K562 (cell line): ENCODE data around the gene SPTBN4. TPM values are rescaled to one million over a fixed set of nuclear protein-coding genes. Genes with fewer than 3 reads are reported as not detected.
A peak's percentile ranks its signal among the peaks of the same experiment; 100 is the strongest.

Source experiments
- BRD4 ChIP-seq: fragments of 200-600 bp; sonication (generic); IDR thresholded peaks from 2 replicates; pipeline ENCODE4 v1.6.1; 2017; ENCODE audit warnings: inconsistent platforms
- CCNT2 ChIP-seq: IDR thresholded peaks from 2 replicates; pipeline ENCODE4 v1.6.1; 2011; ENCODE audit warnings: borderline replicate concordance, low read depth, mild to moderate bottlenecking, moderate library complexity, mixed read lengths, low read length; ENCODE audit not compliant: insufficient read length; ENCODE audit errors: extremely low read depth
- CTCF ChIP-seq, 3 experiments: IDR thresholded peaks in 2 of 3; conservative IDR thresholded peaks in 1 of 3; 2 replicates each; pipeline ENCODE4 v1.5.1; 2011 to 2012; ENCODE audit warnings: low read length in 3 of 3, mild to moderate bottlenecking in 3 of 3, control low read depth in 2 of 3, improper control_type of control experiment in 1 of 3, inconsistent platforms in 1 of 3, low read depth in 1 of 3, mixed read lengths in 1 of 3, moderate library complexity in 1 of 3; ENCODE audit not compliant: insufficient read depth in 2 of 3
- ELF4 ChIP-seq: fragments of 450-650 bp; formaldehyde crosslinking; IDR thresholded peaks from 2 replicates; pipeline ENCODE4 v1.4.0; 2022; ENCODE audit warnings: missing genetic modification characterization
- GTF2F1 ChIP-seq: IDR thresholded peaks from 2 replicates; pipeline ENCODE4 v1.6.1; 2011; ENCODE audit warnings: low read depth, low read length, improper control_type of control experiment
- MTA1 ChIP-seq: fragments of 450-650 bp; IDR thresholded peaks from 2 replicates; pipeline ENCODE4 v1.6.1; 2017; ENCODE audit warnings: borderline replicate concordance
- MXI1 ChIP-seq: IDR thresholded peaks from 2 replicates; pipeline ENCODE4 v1.6.1; 2011; ENCODE audit warnings: low read depth, mild to moderate bottlenecking, improper control_type of control experiment, low read length
- MYC ChIP-seq, 2 experiments: fragments of 250-450 bp in 1 of 2; sonication (Bioruptor Pico) in 1 of 2; IDR thresholded peaks; 2 replicates each; pipeline versions ENCODE4 v1.5.1 to v1.6.1; 2012 to 2021; ENCODE audit warnings: low read depth in 2 of 2, borderline replicate concordance in 1 of 2, improper control_type of control experiment in 1 of 2, low read length in 1 of 2, mild to moderate bottlenecking in 1 of 2, moderate library complexity in 1 of 2
- POLR2G ChIP-seq: fragments of 200-400 bp; formaldehyde crosslinking; IDR thresholded peaks from 2 replicates; pipeline ENCODE4 v1.6.1; 2017; ENCODE audit warnings: low read depth, mild to moderate bottlenecking, antibody characterized with exemption, low read length, moderate library complexity
- SAP30 ChIP-seq: fragments of 200-600 bp; sonication (generic); IDR thresholded peaks from 2 replicates; pipeline ENCODE4 v1.6.1; 2012; ENCODE audit warnings: borderline replicate concordance, low read depth, mild to moderate bottlenecking, moderate library complexity, low read length, control low read depth, inconsistent platforms; ENCODE audit not compliant: insufficient read depth, poor library complexity, severe bottlenecking
- SRSF3 ChIP-seq: fragments of 200-400 bp; formaldehyde crosslinking; IDR thresholded peaks from 2 replicates; pipeline ENCODE4 v1.6.1; 2016; ENCODE audit warnings: mild to moderate bottlenecking, low read length, moderate library complexity; ENCODE audit not compliant: insufficient read depth
- TCF7 ChIP-seq: sonication (generic); IDR thresholded peaks from 2 replicates; pipeline ENCODE4 v1.6.1; 2016; ENCODE audit warnings: antibody characterized with exemption, borderline replicate concordance
- TFAP4 ChIP-seq: sonication (generic); formaldehyde crosslinking; IDR thresholded peaks from 2 replicates; pipeline ENCODE4 v1.8.0; 2022; ENCODE audit warnings: missing genetic modification reagents, mild to moderate bottlenecking, moderate library complexity, borderline replicate concordance
- TSC22D4 ChIP-seq: fragments of 450-650 bp; IDR thresholded peaks from 2 replicates; pipeline ENCODE4 v1.6.1; 2016; ENCODE audit warnings: missing genetic modification characterization, missing biosample characterization, control low read depth
- ZMIZ1 ChIP-seq, 2 experiments: fragments of 150-350 bp in 1 of 2; IDR thresholded peaks; 2 replicates each; pipeline ENCODE4 v1.6.1; 2012 to 2016; ENCODE audit warnings: low read depth in 2 of 2, low read length in 2 of 2, mild to moderate bottlenecking in 1 of 2, moderate library complexity in 1 of 2
- ZNF184 ChIP-seq: sonication (generic); formaldehyde crosslinking; IDR thresholded peaks from 2 replicates; pipeline ENCODE4 v1.5.0; 2020; ENCODE audit warnings: missing genetic modification reagents
- ZNF431 ChIP-seq: sonication (generic); formaldehyde crosslinking; IDR thresholded peaks from 2 replicates; pipeline ENCODE4 v1.8.0; 2022; ENCODE audit warnings: mild to moderate bottlenecking, missing genetic modification reagents
- ZNF436 ChIP-seq: fragments of 250-450, 450-650 bp; sonication (Bioruptor Pico); formaldehyde crosslinking; IDR thresholded peaks from 2 replicates; pipeline ENCODE4 v1.7.0; 2020; ENCODE audit warnings: mild to moderate bottlenecking
- ZNF639 ChIP-seq, 2 experiments: fragments of 200-800 bp in 1 of 2; sonication (Bioruptor generic) in 1 of 2; sonication (generic) in 1 of 2; formaldehyde crosslinking in 1 of 2; IDR thresholded peaks in 1 of 2; conservative IDR thresholded peaks in 1 of 2; 2 replicates each; pipeline versions ENCODE4 v1.5.0 to v1.6.1; 2016 to 2020; ENCODE audit warnings: missing compliant biosample characterization in 1 of 2, missing genetic modification characterization in 1 of 2, missing genetic modification reagents in 1 of 2
- polyA plus RNA-seq, 8 experiments: library from polyadenylated mRNA; depleted of rRNA in 4 of 8; stranded (reverse) in 5 of 8; unstranded in 3 of 8; fragments of >200 nt; fragmentation: Nextera tagmentation in 2 of 8; fragmentation: Illumina TruSeq in 1 of 8; extraction: Ambion mirVana in 2 of 8; extraction: Trizol in 1 of 8; gene quantifications; 2 replicates each; pipeline versions ENCODE4 v1.2.1 to v1.2.3, GENCODE V29; 2011 to 2014; ENCODE audit warnings: inconsistent platforms in 1 of 8, missing spikeins in 1 of 8
- total RNA-seq, 7 experiments: library from RNA; depleted of rRNA in 6 of 7; stranded (reverse); fragments of >200 nt in 6 of 7; fragmentation: Illumina TruSeq in 2 of 7; extraction: Trizol in 2 of 7; gene quantifications; 2 replicates each; pipeline versions ENCODE4 v1.2.1 to v1.2.3, GENCODE V29; 2011 to 2021; ENCODE audit warnings: low replicate concordance in 1 of 7

Gene SPTBN4
- total and polyA plus RNA-seq, 9 of the 15 experiments (the other 6 are each of a cell fraction or from before 2014, with no cell fraction given) = 0.01 to 1.5 (median 0.86) TPM

GRCh38 chr19:40465025-40465556, 1.7 kb upstream of the SPTBN4 start (continued):
- TF ChIP-seq GTF2F1 = no peak
- TF ChIP-seq ZMIZ1 (IDR thresholded peaks at IDR 0.05; ENCODE audit: low read depth in 2 of 2, low read length in 2 of 2) = no peak
- peak; percentile 95 for TF ChIP-seq TFAP4 (CRISPR knock-in tag)
- TF ChIP-seq SAP30 = peak; percentile 57
- no peak for TF ChIP-seq ZNF436
- no peak for TF ChIP-seq CTCF (IDR thresholded peaks at IDR 0.05 in 2 of 3, conservative IDR thresholded peaks at IDR 0.05 in 1 of 3; ENCODE audit: insufficient read depth in 2 of 3, low read depth in 1 of 3, low read length in 3 of 3)
- no peak for TF ChIP-seq TSC22D4
- no peak for TF ChIP-seq SRSF3
- peak in 1 of 2 experiments; percentile 54; a peak in 1 of 4 replicates for TF ChIP-seq ZNF639 (CRISPR knock-in tag; conservative IDR thresholded peaks at IDR 0.05 in 1 of 2, IDR thresholded peaks at IDR 0.05 in 1 of 2)
- TF ChIP-seq POLR2G = no peak
- no peak for TF ChIP-seq ZNF184
- no peak for TF ChIP-seq MYC (IDR thresholded peaks at IDR 0.05; ENCODE audit: low read depth, low read length)
- TF ChIP-seq MYC (CRISPR knock-in tag; IDR thresholded peaks at IDR 0.05; ENCODE audit: borderline replicate concordance, low read depth) = peak; percentile 61; the same call in 1 of the 2 replicates
- no peak for TF ChIP-seq MXI1
- TF ChIP-seq BRD4 = peak; percentile 51; the same call in 1 of the 2 replicates
- no peak for TF ChIP-seq TCF7
- TF ChIP-seq ELF4 (CRISPR knock-in tag) = no peak
- no peak for TF ChIP-seq MTA1
- TF ChIP-seq ZNF431 (CRISPR knock-in tag) = peak; percentile 12; the same call in 1 of the 2 replicates
- TF ChIP-seq CCNT2 = no peak
